ENCODE measurements around the gene IGSF9B.

- TF ChIP-seq POLR2A (IDR thresholded peaks at IDR 0.05; ENCODE audit: low read depth, low read length), result no peak
- TF ChIP-seq POLR2AphosphoS5 (IDR thresholded peaks at IDR 0.05; ENCODE audit: low read depth, low read length), result no peak
Observed at GRCh38 chr11:133925756-133926155, 31.0 kb downstream of the IGSF9B start.
